IMR-90 (cell line): ENCODE data around the gene TACC3. TPM values are rescaled to one million over a fixed set of nuclear protein-coding genes. Genes with fewer than 3 reads are reported as not detected.

ENCODE experiments used
- ATAC-seq: fragments of 200-7000 bp; cut with Tn5 transposase; 2 replicates; pipeline ENCODE4 v1.9.1; 2020; ENCODE audit warnings: low read depth, mild to moderate bottlenecking, moderate library complexity
- BruUV-seq: library from RNA; stranded (reverse); fragments of 400-500 nt; replicated peaks from 2 replicates; lab custom pipeline; 2021; lab: Mats Ljungman, UMichigan
- CTCF ChIA-PET: fragments of 300-600 bp; formaldehyde crosslinking; extraction: SDS; loops from one replicate; lab custom pipeline; 2021; ENCODE audit warnings: antibody characterized with exemption; lab: Yijun Ruan, JAX
- POLR2A ChIA-PET: fragments of 300-600 bp; sonication (Branson Sonifier 250); formaldehyde crosslinking; loops from one replicate; lab custom pipeline; 2022; ENCODE audit warnings: antibody characterized with exemption; ENCODE audit not compliant: unreplicated experiment; lab: Charles Lee
- DNase-seq: peaks from one replicate; pipeline ENCODE4 v3.0.0; 2013
- H2AFZ ChIP-seq: replicated peaks from 2 replicates; pipeline ENCODE3; 2013; ENCODE audit warnings: low read length, mild to moderate bottlenecking; ENCODE audit not compliant: poor library complexity
- H2AK5ac ChIP-seq: 2 replicates; pipeline ENCODE4 v1.6.1; 2013; ENCODE audit warnings: low read depth, low read length, inconsistent platforms
- H2AK9ac ChIP-seq: replicated peaks from 2 replicates; pipeline ENCODE3; 2013; ENCODE audit warnings: mild to moderate bottlenecking, low read depth, low read length, moderate library complexity; ENCODE audit not compliant: poor library complexity
- H2BK120ac ChIP-seq: 2 replicates; pipeline ENCODE4 v1.6.1; 2013; ENCODE audit warnings: low read depth, low read length, inconsistent platforms
- H2BK15ac ChIP-seq: 3 replicates; pipeline ENCODE4 v1.6.1; 2013; ENCODE audit warnings: low read depth, low read length, inconsistent platforms
- H2BK20ac ChIP-seq: 2 replicates; pipeline ENCODE4 v1.6.1; 2013; ENCODE audit warnings: low read depth, mild to moderate bottlenecking, inconsistent platforms, low read length, moderate library complexity
- H2BK5ac ChIP-seq: 2 replicates; pipeline ENCODE4 v1.6.1; 2013; ENCODE audit warnings: mild to moderate bottlenecking, low read depth, low read length, inconsistent platforms; ENCODE audit not compliant: poor library complexity, severe bottlenecking
- H3K14ac ChIP-seq: replicated peaks from 2 replicates; pipeline ENCODE4 v1.6.1; 2013; ENCODE audit warnings: low read depth, low read length, inconsistent platforms
- H3K18ac ChIP-seq: 2 replicates; pipeline ENCODE4 v1.6.1; 2013; ENCODE audit warnings: low read depth, low read length, control low read depth
- H3K23ac ChIP-seq: 2 replicates; pipeline ENCODE4 v1.6.1; 2013; ENCODE audit warnings: low read depth, low read length, inconsistent platforms
- H3K27ac ChIP-seq: 2 replicates; pipeline ENCODE4 v1.5.1; 2013; ENCODE audit warnings: mild to moderate bottlenecking, control low read depth, low read length; ENCODE audit not compliant: insufficient read depth
- H3K27me3 ChIP-seq: 2 replicates; pipeline ENCODE4 v1.6.1; 2013; ENCODE audit warnings: low read length; ENCODE audit not compliant: control insufficient read depth, insufficient read depth
- H3K36me3 ChIP-seq: 2 replicates; pipeline ENCODE4 v1.6.1; 2013; ENCODE audit warnings: low read length, mixed read lengths; ENCODE audit not compliant: control insufficient read depth, insufficient read depth
- H3K4ac ChIP-seq: 2 replicates; pipeline ENCODE4 v1.6.1; 2013; ENCODE audit warnings: low read depth, low read length, inconsistent platforms
- H3K4me1 ChIP-seq: 2 replicates; pipeline ENCODE4 v1.6.1; 2013; ENCODE audit warnings: low read length, mixed read lengths; ENCODE audit not compliant: control insufficient read depth, insufficient read depth
- H3K4me2 ChIP-seq: 2 replicates; pipeline ENCODE4 v1.6.1; 2013; ENCODE audit warnings: low read depth, mild to moderate bottlenecking, control low read depth, low read length, moderate library complexity
- H3K4me3 ChIP-seq: 2 replicates; pipeline ENCODE4 v1.5.1; 2013; ENCODE audit warnings: low read depth, mild to moderate bottlenecking, control low read depth, low read length, moderate library complexity; ENCODE audit not compliant: insufficient read depth
- H3K56ac ChIP-seq: 2 replicates; pipeline ENCODE4 v1.6.1; 2013; ENCODE audit warnings: low read length, inconsistent platforms; ENCODE audit not compliant: insufficient read depth; ENCODE audit errors: extremely low read depth
- H3K79me1 ChIP-seq, 2 experiments: 2 replicates each; pipeline ENCODE4 v1.6.1; 2013; ENCODE audit warnings: low read length in 2 of 2, inconsistent platforms in 1 of 2, low read depth in 1 of 2
- H3K9ac ChIP-seq: 2 replicates; pipeline ENCODE4 v1.6.1; 2013; ENCODE audit warnings: low read depth, low read length, control low read depth
- H3K9me1 ChIP-seq: 2 replicates; pipeline ENCODE4 v1.6.1; 2013; ENCODE audit warnings: low read length, inconsistent platforms; ENCODE audit not compliant: insufficient read depth
- H3K9me3 ChIP-seq: 2 replicates; pipeline ENCODE4 v1.6.1; 2013; ENCODE audit warnings: low read length; ENCODE audit not compliant: control insufficient read depth, insufficient read depth
- H4K20me1 ChIP-seq: 2 replicates; pipeline ENCODE4 v1.6.1; 2013; ENCODE audit warnings: low read length, inconsistent platforms; ENCODE audit not compliant: insufficient read depth
- H4K5ac ChIP-seq: 2 replicates; pipeline ENCODE4 v1.6.1; 2013; ENCODE audit warnings: mild to moderate bottlenecking, low read depth, low read length, control low read depth
- H4K8ac ChIP-seq, 2 experiments: 2 replicates each; pipeline ENCODE4 v1.6.1; 2013; ENCODE audit warnings: low read depth in 2 of 2, low read length in 2 of 2, control low read depth in 1 of 2, inconsistent platforms in 1 of 2
- H4K91ac ChIP-seq: 2 replicates; pipeline ENCODE4 v1.6.1; 2013; ENCODE audit warnings: low read depth, low read length, inconsistent platforms; ENCODE audit not compliant: insufficient read depth
- BHLHE40 ChIP-seq: fragments of 150-350 bp; IDR thresholded peaks from 2 replicates; pipeline ENCODE4 v1.6.1; 2016; ENCODE audit warnings: mild to moderate bottlenecking, low read depth, low read length
- CEBPB ChIP-seq: IDR thresholded peaks from 2 replicates; pipeline ENCODE4 v1.6.1; 2012; ENCODE audit warnings: low read depth, low read length, improper control_type of control experiment
- CHD1 ChIP-seq: IDR thresholded peaks from 2 replicates; pipeline ENCODE4 v1.6.1; 2012; ENCODE audit warnings: low read depth, low read length, improper control_type of control experiment
- FOS ChIP-seq: fragments of 150-350 bp; IDR thresholded peaks from 2 replicates; pipeline ENCODE4 v1.6.1; 2016; ENCODE audit warnings: low read depth, low read length
- MAFK ChIP-seq: IDR thresholded peaks from 2 replicates; pipeline ENCODE4 v1.6.1; 2012; ENCODE audit warnings: low read depth, low read length, improper control_type of control experiment
- MAZ ChIP-seq: IDR thresholded peaks from 2 replicates; pipeline ENCODE4 v1.6.1; 2012; ENCODE audit warnings: low read depth, mild to moderate bottlenecking, low read length, improper control_type of control experiment, moderate library complexity, borderline replicate concordance
- MXI1 ChIP-seq: IDR thresholded peaks from 2 replicates; pipeline ENCODE4 v1.6.1; 2012; ENCODE audit warnings: low read depth, mild to moderate bottlenecking, low read length, moderate library complexity, borderline replicate concordance
- NFE2L2 ChIP-seq: fragments of 150-350 bp; IDR thresholded peaks from 2 replicates; pipeline ENCODE4 v1.6.1; 2016; ENCODE audit warnings: low read depth, mild to moderate bottlenecking, low read length
- POLR2A ChIP-seq: IDR thresholded peaks from 2 replicates; pipeline ENCODE4 v1.6.1; 2012; ENCODE audit warnings: mild to moderate bottlenecking, low read depth, low read length
- RAD21 ChIP-seq: IDR thresholded peaks from 2 replicates; pipeline ENCODE4 v1.6.1; 2012; ENCODE audit warnings: low read length, improper control_type of control experiment
- RCOR1 ChIP-seq: IDR thresholded peaks from 2 replicates; pipeline ENCODE4 v1.6.1; 2012; ENCODE audit warnings: mild to moderate bottlenecking, low read length, improper control_type of control experiment; ENCODE audit not compliant: insufficient replicate concordance
- RFX5 ChIP-seq: IDR thresholded peaks from 2 replicates; pipeline ENCODE4 v1.8.0; 2012; ENCODE audit warnings: low read depth, mild to moderate bottlenecking, low read length, moderate library complexity
- SMC3 ChIP-seq: fragments of 150-350 bp; IDR thresholded peaks from 2 replicates; pipeline ENCODE4 v1.6.1; 2016; ENCODE audit warnings: low read depth, mild to moderate bottlenecking, antibody characterized with exemption, low read length, moderate library complexity
- WGBS, 2 experiments: methylation state at CpG; one replicate each; pipeline versions ENCODE4 v1.1.5 to v1.1.7; 2013; ENCODE audit warnings: missing lambda C conversion rate in 2 of 2; ENCODE audit not compliant: insufficient read length in 1 of 2; ENCODE audit errors: extremely low coverage in 2 of 2; 5-methylcytosine and 5-hydroxymethylcytosine counted together
- dilution Hi-C: fragments of 300-500 bp; cut with HindIII; formaldehyde crosslinking; loops from one replicate; pipeline ENCODE4 v1.14.3; 2018; ENCODE audit warnings: low sequenced_read_pairs; ENCODE audit not compliant: unreplicated experiment
- in situ Hi-C: fragments of 300-500 bp; cut with MboI; formaldehyde crosslinking; loops from 3 replicates; pipeline ENCODE4 v1.14.3; 2019; ENCODE audit warnings: low sequenced_read_pairs, inconsistent platforms, mixed read lengths
- intact Hi-C: fragments of 100-400 bp; cut with micrococcal nuclease; formaldehyde crosslinking; loops from 2 replicates; pipeline ENCODE4 v1.10.0; 2022
- polyA plus RNA-seq, 3 experiments: library from polyadenylated mRNA; depleted of rRNA; stranded (reverse); fragments of >200 nt; gene quantifications; 2 replicates each; pipeline ENCODE4 v1.2.3, GENCODE V29; 2012; ENCODE audit warnings: low replicate concordance in 1 of 3
- total RNA-seq: library from RNA; depleted of rRNA; stranded (reverse); fragments of >200 nt; gene quantifications from 2 replicates; pipeline ENCODE4 v1.2.3, GENCODE V29; 2012
- TF ChIP-seq, protein P1 (sequence below): fragments of 150-350 bp; IDR thresholded peaks from 2 replicates; pipeline ENCODE4 v1.6.1; 2017; ENCODE audit warnings: mild to moderate bottlenecking, antibody characterized with exemption, low read length, low read depth
- TF ChIP-seq, protein P2 (sequence below): fragments of 150-350 bp; IDR thresholded peaks from 2 replicates; pipeline ENCODE4 v1.6.1; 2016; ENCODE audit warnings: low read depth, mild to moderate bottlenecking, low read length, moderate library complexity, borderline replicate concordance
- TF ChIP-seq, protein P3 (sequence below): conservative IDR thresholded peaks from 2 replicates; pipeline ENCODE4 v1.5.1; 2012; ENCODE audit warnings: mild to moderate bottlenecking, low read depth, low read length, improper control_type of control experiment

TACC3 gene
- total and polyA plus RNA-seq, 2 of the 4 experiments (the other 2 are of a cell fraction): 15.1 to 49.7 TPM

DNA sequence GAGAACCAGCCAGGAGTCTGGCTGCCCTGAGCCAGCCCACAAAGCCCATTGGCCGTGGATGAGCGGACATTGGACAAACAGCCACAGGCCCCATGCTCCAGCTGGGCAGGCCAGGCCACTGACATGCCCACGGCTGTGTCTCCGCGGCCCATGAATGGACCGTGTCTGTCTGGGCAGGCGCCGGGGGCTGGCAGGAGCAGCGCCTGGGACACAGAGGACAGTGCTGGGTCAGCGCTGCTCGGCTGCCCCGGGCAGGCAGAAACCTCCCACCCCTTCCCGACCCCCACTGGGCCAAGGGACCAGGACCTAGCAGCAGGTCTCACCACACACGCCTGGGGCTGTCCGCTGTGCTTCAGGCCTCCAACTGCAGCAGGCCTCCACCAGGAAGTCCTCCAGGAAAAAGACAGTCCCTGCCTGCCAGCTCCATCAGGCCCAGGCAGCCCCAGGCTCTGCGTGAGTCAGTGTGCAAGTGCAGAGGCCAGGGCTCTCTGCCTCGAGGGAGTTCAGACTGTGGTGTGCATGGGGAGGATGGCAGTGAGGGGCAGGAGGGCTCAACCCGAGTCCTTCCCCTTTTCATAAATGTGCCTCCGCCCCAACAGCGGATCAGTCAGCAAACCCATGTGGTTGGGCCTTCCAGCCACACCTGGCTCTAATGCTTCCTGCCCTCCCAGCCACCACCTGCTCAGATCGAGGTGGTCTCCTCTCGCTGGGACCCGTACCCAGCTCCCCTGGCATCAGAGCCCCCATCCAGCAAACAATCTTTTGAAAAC lies 54.6 kb downstream of the TACC3 start:
- H4K8ac ChIP-seq: no peak overlapping the region
- no TSS peak for BruUV-seq
- in situ Hi-C loops (no loop called here), dilution Hi-C loops (no loop called here), intact Hi-C loops (no loop called here)
- no peak overlapping the region for H2BK5ac ChIP-seq
- H3K9me3 ChIP-seq: no peaks in the 10 kb centered on the region
- 67% methylated on average over 5 of the region's 23 CpGs; no CpG with 5 or more reads in 1 of the 2 experiments for WGBS, 2 experiments
- H2AK9ac ChIP-seq: no peak overlapping the region
- no peak for DNase-seq
- no peaks in the 10 kb centered on the region for H3K36me3 ChIP-seq
- H3K18ac ChIP-seq: no peak overlapping the region
- peaks cover 6% of the 10 kb centered on the region; the same call in 1 of the 2 replicates for H3K4me1 ChIP-seq
- H2AFZ ChIP-seq: peak overlapping the region; percentile 43
- ChIA-PET POLR2A (no interaction called here), CTCF (no interaction called here)
- no peak overlapping the region for H4K5ac ChIP-seq
- no peak for ATAC-seq
- no peak overlapping the region for H3K23ac ChIP-seq
- no peak overlapping the region for H3K56ac ChIP-seq
- H3K14ac ChIP-seq: no peak overlapping the region
- H4K20me1 ChIP-seq: no peaks in the 10 kb centered on the region
- H2AK5ac ChIP-seq: no peak overlapping the region
- no peak overlapping the region for H2BK15ac ChIP-seq
- H3K27me3 ChIP-seq: peaks cover 2% of the 10 kb centered on the region; the same call in 1 of the 2 replicates
- H3K9me1 ChIP-seq: no peaks in the 10 kb centered on the region
- H2BK120ac ChIP-seq: no peak overlapping the region
- H4K91ac ChIP-seq: no peak overlapping the region
- no peaks in the 10 kb centered on the region for H3K79me1 ChIP-seq
- no peak overlapping the region for H2BK20ac ChIP-seq
- H3K4ac ChIP-seq: no peak overlapping the region
- no peak overlapping the region for H3K4me3 ChIP-seq
- no peak overlapping the region for H3K9ac ChIP-seq
- TF ChIP-seq, protein P1, sequence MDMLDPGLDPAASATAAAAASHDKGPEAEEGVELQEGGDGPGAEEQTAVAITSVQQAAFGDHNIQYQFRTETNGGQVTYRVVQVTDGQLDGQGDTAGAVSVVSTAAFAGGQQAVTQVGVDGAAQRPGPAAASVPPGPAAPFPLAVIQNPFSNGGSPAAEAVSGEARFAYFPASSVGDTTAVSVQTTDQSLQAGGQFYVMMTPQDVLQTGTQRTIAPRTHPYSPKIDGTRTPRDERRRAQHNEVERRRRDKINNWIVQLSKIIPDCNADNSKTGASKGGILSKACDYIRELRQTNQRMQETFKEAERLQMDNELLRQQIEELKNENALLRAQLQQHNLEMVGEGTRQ: no peak
- no peak for TF ChIP-seq SMC3
- no peak for TF ChIP-seq RAD21
- no peak for TF ChIP-seq CHD1
- TF ChIP-seq POLR2A: no peak
- TF ChIP-seq MXI1: no peak
- no peak for TF ChIP-seq NFE2L2
- TF ChIP-seq FOS: no peak
- no peak for TF ChIP-seq RFX5
- TF ChIP-seq, protein P2, sequence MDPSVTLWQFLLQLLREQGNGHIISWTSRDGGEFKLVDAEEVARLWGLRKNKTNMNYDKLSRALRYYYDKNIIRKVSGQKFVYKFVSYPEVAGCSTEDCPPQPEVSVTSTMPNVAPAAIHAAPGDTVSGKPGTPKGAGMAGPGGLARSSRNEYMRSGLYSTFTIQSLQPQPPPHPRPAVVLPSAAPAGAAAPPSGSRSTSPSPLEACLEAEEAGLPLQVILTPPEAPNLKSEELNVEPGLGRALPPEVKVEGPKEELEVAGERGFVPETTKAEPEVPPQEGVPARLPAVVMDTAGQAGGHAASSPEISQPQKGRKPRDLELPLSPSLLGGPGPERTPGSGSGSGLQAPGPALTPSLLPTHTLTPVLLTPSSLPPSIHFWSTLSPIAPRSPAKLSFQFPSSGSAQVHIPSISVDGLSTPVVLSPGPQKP: no peak
- no peak for TF ChIP-seq CEBPB
- no peak for TF ChIP-seq MAZ
- TF ChIP-seq, protein P3, sequence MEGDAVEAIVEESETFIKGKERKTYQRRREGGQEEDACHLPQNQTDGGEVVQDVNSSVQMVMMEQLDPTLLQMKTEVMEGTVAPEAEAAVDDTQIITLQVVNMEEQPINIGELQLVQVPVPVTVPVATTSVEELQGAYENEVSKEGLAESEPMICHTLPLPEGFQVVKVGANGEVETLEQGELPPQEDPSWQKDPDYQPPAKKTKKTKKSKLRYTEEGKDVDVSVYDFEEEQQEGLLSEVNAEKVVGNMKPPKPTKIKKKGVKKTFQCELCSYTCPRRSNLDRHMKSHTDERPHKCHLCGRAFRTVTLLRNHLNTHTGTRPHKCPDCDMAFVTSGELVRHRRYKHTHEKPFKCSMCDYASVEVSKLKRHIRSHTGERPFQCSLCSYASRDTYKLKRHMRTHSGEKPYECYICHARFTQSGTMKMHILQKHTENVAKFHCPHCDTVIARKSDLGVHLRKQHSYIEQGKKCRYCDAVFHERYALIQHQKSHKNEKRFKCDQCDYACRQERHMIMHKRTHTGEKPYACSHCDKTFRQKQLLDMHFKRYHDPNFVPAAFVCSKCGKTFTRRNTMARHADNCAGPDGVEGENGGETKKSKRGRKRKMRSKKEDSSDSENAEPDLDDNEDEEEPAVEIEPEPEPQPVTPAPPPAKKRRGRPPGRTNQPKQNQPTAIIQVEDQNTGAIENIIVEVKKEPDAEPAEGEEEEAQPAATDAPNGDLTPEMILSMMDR: no peak
- no peak for TF ChIP-seq RCOR1
- no peak for TF ChIP-seq BHLHE40
- no peak for TF ChIP-seq MAFK
- H3K27ac ChIP-seq: no peak overlapping the region
- no peak overlapping the region for H3K4me2 ChIP-seq
